GM19035 (cell line): ENCODE results near the gene ID2.
"Not testable (repeated sequence)": the region's sequence is repeated elsewhere in the genome, so short reads cannot be mapped to it uniquely, and the experiment has no call there.

Experiments
- ATAC-seq: cut with Tn5 transposase; IDR thresholded peaks from one replicate; pipeline ENCODE4 v1.9.1; 2021; ENCODE audit not compliant: unreplicated experiment

ID2 gene

GRCh38 chr2:8725838-8726237, 44.0 kb downstream of the ID2 start:
- no peak for ATAC-seq

GRCh38 chr2:8728305-8729015, 46.6 kb downstream of the ID2 start:
- no peak for ATAC-seq

GRCh38 chr2:8729101-8729500, 47.2 kb downstream of the ID2 start:
- not testable (repeated sequence) for ATAC-seq

GRCh38 chr2:8729939-8730338, 48.1 kb downstream of the ID2 start:
- ATAC-seq = no peak

GRCh38 chr2:8732601-8733000, 50.7 kb downstream of the ID2 start:
- ATAC-seq = no peak
